ENCODE results near the gene EHMT1. TPM values are rescaled to one million over a fixed set of nuclear protein-coding genes. Genes with fewer than 3 reads are reported as not detected.

The EHMT1 gene
- total and polyA plus RNA-seq, 2 of the 13 experiments (the other 11 are each of a cell fraction or from before 2014, with no cell fraction given), result 23.0 to 27.1 TPM

DNA sequence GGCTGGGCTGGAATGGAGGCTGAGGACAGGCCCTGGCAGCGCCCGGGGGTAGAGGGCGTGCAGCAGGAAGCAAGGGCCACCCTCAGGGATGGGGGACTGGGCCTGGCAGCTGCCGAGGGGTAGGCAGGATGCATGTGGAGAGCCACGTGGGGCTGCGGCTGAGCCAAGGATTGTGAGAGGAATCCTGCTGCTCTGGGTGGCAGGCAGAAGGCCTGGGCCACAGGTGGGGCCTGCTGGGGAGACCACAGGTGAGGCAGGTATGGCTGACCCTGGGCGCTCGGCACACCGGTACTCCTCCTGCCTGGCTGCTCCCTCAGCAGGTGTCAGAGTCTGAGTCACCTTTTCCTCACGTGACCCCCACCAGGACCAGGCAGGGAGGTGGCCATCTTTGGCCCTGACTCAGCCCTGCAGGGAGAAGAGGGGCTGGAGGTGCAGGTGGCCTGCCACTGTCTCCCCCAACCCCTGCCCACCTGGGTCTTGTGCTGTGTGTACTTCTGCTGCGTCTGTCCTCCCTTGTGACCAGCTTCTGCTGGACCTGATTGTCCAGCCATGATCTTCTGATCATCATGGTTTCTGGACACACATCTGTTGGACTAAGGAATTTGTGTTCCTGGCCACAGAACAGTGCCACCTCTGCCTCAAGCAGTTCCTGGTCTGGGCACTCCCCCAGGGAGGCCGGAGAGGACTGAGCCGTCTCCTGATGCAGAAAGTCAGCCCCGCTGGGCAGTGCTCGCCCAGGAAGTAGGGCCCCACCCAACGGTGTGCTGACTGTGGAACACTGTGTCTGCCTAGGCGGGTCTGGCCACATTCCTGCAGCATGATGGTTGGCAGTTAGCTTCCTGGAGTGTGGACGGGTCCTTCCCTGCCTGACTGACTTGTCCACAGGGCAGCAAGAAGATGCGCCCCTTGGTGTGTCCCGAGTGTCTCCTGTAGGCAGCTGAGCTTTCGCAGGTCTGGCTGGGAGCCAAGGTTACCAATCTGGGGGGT is 6.9 kb upstream of the EHMT1 start (continued):
- no peak for TF ChIP-seq BRD4 (CRISPR knock-in tag; IDR thresholded peaks at IDR 0.05)
- TF ChIP-seq, protein P1, sequence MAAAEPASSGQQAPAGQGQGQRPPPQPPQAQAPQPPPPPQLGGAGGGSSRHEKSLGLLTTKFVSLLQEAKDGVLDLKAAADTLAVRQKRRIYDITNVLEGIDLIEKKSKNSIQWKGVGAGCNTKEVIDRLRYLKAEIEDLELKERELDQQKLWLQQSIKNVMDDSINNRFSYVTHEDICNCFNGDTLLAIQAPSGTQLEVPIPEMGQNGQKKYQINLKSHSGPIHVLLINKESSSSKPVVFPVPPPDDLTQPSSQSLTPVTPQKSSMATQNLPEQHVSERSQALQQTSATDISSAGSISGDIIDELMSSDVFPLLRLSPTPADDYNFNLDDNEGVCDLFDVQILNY (CRISPR knock-in tag; conservative IDR thresholded peaks at IDR 0.05), result no peak
- TF ChIP-seq, protein P2, sequence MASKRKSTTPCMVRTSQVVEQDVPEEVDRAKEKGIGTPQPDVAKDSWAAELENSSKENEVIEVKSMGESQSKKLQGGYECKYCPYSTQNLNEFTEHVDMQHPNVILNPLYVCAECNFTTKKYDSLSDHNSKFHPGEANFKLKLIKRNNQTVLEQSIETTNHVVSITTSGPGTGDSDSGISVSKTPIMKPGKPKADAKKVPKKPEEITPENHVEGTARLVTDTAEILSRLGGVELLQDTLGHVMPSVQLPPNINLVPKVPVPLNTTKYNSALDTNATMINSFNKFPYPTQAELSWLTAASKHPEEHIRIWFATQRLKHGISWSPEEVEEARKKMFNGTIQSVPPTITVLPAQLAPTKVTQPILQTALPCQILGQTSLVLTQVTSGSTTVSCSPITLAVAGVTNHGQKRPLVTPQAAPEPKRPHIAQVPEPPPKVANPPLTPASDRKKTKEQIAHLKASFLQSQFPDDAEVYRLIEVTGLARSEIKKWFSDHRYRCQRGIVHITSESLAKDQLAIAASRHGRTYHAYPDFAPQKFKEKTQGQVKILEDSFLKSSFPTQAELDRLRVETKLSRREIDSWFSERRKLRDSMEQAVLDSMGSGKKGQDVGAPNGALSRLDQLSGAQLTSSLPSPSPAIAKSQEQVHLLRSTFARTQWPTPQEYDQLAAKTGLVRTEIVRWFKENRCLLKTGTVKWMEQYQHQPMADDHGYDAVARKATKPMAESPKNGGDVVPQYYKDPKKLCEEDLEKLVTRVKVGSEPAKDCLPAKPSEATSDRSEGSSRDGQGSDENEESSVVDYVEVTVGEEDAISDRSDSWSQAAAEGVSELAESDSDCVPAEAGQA (IDR thresholded peaks at IDR 0.05; ENCODE audit: low read depth), result no peak
- TF ChIP-seq, protein P2 (CRISPR knock-in tag; IDR thresholded peaks at IDR 0.05; ENCODE audit: borderline replicate concordance), result no peak
- no peak for TF ChIP-seq ELF4 (CRISPR knock-in tag; IDR thresholded peaks at IDR 0.05; ENCODE audit: borderline replicate concordance)
- TF ChIP-seq, protein P3, sequence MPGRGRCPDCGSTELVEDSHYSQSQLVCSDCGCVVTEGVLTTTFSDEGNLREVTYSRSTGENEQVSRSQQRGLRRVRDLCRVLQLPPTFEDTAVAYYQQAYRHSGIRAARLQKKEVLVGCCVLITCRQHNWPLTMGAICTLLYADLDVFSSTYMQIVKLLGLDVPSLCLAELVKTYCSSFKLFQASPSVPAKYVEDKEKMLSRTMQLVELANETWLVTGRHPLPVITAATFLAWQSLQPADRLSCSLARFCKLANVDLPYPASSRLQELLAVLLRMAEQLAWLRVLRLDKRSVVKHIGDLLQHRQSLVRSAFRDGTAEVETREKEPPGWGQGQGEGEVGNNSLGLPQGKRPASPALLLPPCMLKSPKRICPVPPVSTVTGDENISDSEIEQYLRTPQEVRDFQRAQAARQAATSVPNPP (CRISPR knock-in tag; IDR thresholded peaks at IDR 0.05), result no peak
- TF ChIP-seq, protein P4, sequence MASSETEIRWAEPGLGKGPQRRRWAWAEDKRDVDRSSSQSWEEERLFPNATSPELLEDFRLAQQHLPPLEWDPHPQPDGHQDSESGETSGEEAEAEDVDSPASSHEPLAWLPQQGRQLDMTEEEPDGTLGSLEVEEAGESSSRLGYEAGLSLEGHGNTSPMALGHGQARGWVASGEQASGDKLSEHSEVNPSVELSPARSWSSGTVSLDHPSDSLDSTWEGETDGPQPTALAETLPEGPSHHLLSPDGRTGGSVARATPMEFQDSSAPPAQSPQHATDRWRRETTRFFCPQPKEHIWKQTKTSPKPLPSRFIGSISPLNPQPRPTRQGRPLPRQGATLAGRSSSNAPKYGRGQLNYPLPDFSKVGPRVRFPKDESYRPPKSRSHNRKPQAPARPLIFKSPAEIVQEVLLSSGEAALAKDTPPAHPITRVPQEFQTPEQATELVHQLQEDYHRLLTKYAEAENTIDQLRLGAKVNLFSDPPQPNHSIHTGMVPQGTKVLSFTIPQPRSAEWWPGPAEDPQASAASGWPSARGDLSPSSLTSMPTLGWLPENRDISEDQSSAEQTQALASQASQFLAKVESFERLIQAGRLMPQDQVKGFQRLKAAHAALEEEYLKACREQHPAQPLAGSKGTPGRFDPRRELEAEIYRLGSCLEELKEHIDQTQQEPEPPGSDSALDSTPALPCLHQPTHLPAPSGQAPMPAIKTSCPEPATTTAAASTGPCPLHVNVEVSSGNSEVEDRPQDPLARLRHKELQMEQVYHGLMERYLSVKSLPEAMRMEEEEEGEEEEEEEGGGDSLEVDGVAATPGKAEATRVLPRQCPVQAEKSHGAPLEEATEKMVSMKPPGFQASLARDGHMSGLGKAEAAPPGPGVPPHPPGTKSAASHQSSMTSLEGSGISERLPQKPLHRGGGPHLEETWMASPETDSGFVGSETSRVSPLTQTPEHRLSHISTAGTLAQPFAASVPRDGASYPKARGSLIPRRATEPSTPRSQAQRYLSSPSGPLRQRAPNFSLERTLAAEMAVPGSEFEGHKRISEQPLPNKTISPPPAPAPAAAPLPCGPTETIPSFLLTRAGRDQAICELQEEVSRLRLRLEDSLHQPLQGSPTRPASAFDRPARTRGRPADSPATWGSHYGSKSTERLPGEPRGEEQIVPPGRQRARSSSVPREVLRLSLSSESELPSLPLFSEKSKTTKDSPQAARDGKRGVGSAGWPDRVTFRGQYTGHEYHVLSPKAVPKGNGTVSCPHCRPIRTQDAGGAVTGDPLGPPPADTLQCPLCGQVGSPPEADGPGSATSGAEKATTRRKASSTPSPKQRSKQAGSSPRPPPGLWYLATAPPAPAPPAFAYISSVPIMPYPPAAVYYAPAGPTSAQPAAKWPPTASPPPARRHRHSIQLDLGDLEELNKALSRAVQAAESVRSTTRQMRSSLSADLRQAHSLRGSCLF (CRISPR knock-in tag; IDR thresholded peaks at IDR 0.05; ENCODE audit: borderline replicate concordance), result no peak
- TF ChIP-seq, protein P5, sequence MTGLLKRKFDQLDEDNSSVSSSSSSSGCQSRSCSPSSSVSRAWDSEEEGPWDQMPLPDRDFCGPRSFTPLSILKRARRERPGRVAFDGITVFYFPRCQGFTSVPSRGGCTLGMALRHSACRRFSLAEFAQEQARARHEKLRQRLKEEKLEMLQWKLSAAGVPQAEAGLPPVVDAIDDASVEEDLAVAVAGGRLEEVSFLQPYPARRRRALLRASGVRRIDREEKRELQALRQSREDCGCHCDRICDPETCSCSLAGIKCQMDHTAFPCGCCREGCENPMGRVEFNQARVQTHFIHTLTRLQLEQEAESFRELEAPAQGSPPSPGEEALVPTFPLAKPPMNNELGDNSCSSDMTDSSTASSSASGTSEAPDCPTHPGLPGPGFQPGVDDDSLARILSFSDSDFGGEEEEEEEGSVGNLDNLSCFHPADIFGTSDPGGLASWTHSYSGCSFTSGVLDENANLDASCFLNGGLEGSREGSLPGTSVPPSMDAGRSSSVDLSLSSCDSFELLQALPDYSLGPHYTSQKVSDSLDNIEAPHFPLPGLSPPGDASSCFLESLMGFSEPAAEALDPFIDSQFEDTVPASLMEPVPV (CRISPR knock-in tag; IDR thresholded peaks at IDR 0.05), result peak; percentile 21; the same call in 1 of the 2 replicates
- no peak for TF ChIP-seq ZBTB7B (CRISPR knock-in tag; IDR thresholded peaks at IDR 0.05)
- TF ChIP-seq ETV5 (CRISPR knock-in tag; IDR thresholded peaks at IDR 0.05; ENCODE audit: borderline replicate concordance), result peak; percentile 46; the same call in 1 of the 2 replicates
- TF ChIP-seq GABPB1 (CRISPR knock-in tag; IDR thresholded peaks at IDR 0.05), result peak; percentile 16; the same call in 1 of the 2 replicates

Data from HepG2 (cell line).